Activated naive CD4-positive, alpha-beta T cell treated with Interleukin-2 at 50 U/mL for 16 hours (primary cell): ENCODE data around the gene NIPBL.
"Not testable (repeated sequence)": the region's sequence is repeated elsewhere in the genome, so short reads cannot be mapped to it uniquely, and the experiment has no call there.

ENCODE experiments used
- DNase-seq: peaks from one replicate; pipeline ENCODE4 v3.0.0-alpha.2; 2020

NIPBL gene

GRCh38 chr5:36904677-36905076 lies 28.1 kb downstream of the NIPBL start:
- DNase-seq = no peak

GRCh38 chr5:36908544-36909260 lies 32.1 kb downstream of the NIPBL start:
- no peak for DNase-seq

GRCh38 chr5:36915653-36916052 lies 39.1 kb downstream of the NIPBL start:
- DNase-seq = no peak

GRCh38 chr5:36916614-36917013 lies 40.0 kb downstream of the NIPBL start:
- not testable (repeated sequence) for DNase-seq

- not testable (repeated sequence) for DNase-seq
These were observed 40.8 kb downstream of the NIPBL start for GRCh38 chr5:36917358-36917757.

- DNase-seq = no peak
These were observed 42.7 kb downstream of the NIPBL start for GRCh38 chr5:36919238-36919637.

GRCh38 chr5:36919650-36920049 lies 43.1 kb downstream of the NIPBL start:
- DNase-seq = no peak

- no peak for DNase-seq
These were observed 52.4 kb downstream of the NIPBL start for GRCh38 chr5:36928947-36929346.

GRCh38 chr5:36929438-36929837 lies 52.9 kb downstream of the NIPBL start:
- no peak for DNase-seq

- DNase-seq = no peak
These were observed 55.5 kb downstream of the NIPBL start for GRCh38 chr5:36932056-36932455.

GRCh38 chr5:36932699-36933098 lies 56.1 kb downstream of the NIPBL start:
- DNase-seq = no peak

- no peak for DNase-seq
These were observed 58.3 kb downstream of the NIPBL start for GRCh38 chr5:36934740-36935356.

GRCh38 chr5:36935805-36936204 lies 59.2 kb downstream of the NIPBL start:
- no peak for DNase-seq

GRCh38 chr5:36936309-36936708 lies 59.7 kb downstream of the NIPBL start:
- DNase-seq = no peak

- DNase-seq = no peak
These were observed 61.6 kb downstream of the NIPBL start for GRCh38 chr5:36938129-36938528.

- no peak for DNase-seq
These were observed 63.6 kb downstream of the NIPBL start for GRCh38 chr5:36939969-36940858.

- no peak for DNase-seq
These were observed 67.0 kb downstream of the NIPBL start for GRCh38 chr5:36943584-36943983.

- DNase-seq = no peak
These were observed 67.5 kb downstream of the NIPBL start for GRCh38 chr5:36944024-36944423.

GRCh38 chr5:36944607-36945225 lies 68.1 kb downstream of the NIPBL start:
- no peak for DNase-seq

- DNase-seq = no peak
These were observed 69.1 kb downstream of the NIPBL start for GRCh38 chr5:36945687-36946086.

- DNase-seq = no peak
These were observed 69.5 kb downstream of the NIPBL start for GRCh38 chr5:36946101-36946500.

GRCh38 chr5:36948041-36948440 lies 71.5 kb downstream of the NIPBL start:
- DNase-seq = no peak

- no peak for DNase-seq
These were observed 72.1 kb downstream of the NIPBL start for GRCh38 chr5:36948650-36949049.
